HG03060 (cell line): Measurements from ENCODE around the gene CEP83.

ENCODE experiments used
- ATAC-seq: cut with Tn5 transposase; IDR thresholded peaks from one replicate; pipeline ENCODE4 v1.9.1; 2021; ENCODE audit warnings: low read depth, moderate number of reproducible peaks; ENCODE audit not compliant: unreplicated experiment

The CEP83 gene

DNA sequence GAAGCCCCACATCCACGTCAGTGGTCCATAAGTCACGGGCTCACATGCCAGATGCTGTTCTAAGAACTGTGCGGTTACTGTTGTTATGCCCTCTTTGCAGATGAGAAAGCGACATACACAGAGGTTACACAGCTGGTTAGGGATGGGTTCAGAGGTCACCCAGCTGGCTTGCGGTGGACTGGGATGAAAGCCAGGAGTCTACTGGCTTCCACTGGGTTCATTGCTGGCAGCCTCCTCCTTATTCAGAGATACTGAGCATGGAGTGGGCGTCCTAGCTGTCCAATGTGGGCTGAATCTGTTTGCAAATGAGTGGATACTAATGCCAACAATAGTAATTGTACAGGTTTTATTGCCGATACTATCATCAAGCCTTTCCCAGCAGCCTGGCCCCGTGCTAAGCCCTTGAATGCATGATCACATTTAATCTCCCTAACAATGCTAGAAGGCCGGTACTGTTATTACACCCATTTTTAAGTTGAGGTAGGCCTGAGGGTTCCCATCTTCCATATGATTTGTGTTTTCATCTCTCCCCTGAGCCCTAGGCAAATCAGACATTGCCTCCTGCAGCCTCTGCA lies 182.2 kb downstream of the CEP83 start:
- ATAC-seq = no peak

DNA sequence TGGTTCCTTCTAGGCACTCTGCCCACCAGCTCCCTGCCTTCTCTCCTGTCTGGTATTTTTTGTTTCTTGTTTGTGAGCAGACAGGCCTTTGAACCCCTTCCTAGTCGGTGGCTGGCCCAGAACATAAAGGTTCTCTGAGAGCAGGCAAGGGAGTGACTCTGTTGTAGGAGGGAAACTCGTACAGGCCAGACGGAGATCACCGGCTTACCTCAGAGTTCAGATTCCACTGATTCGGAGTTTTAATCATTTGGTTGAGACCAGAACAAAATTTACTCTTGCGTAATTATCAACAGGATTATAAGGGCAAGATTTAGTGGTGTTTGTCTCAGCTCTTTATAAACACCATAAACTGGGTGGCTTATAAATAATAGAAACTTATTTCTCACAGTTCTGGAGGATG lies 182.9 kb downstream of the CEP83 start:
- no peak for ATAC-seq

DNA sequence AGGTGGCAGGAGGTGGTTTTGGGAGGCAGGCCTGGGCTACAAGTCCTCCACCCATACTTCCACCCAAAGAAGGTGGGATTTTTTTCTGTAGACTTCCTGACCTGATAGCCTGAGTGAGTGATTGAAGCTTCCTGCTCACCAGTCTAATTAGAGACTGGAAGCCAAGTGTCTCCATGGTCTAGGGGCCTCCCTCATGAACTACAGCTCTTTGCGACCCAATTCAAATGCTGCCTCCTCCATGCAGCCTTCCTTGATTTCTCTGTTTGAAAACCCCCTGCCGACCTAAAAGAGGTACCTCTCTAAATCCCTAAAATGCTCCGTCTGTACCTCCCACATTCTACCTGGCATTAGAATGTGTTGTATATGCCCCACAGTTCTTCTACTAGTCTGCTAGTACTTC lies 186.4 kb downstream of the CEP83 start:
- no peak for ATAC-seq

DNA sequence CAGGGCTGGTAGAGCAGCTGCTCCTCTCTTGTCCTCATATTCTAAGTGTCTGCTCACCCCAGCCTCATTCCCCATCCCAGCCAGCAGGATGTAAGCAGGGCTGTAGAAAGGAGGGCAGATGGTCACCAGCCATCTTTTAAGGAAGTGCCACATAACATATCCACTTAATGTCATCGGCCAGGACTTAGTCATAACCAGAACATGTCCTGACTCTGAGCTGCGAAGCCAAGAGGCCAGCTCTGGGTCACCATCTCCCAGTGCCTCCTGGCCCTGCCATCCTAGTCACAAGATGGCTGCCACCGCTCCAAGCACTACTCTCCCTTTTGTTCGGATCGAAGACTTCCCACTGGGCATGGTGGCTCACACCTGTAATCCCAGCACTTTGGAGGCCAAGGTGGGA lies 187.4 kb downstream of the CEP83 start:
- ATAC-seq = no peak

DNA sequence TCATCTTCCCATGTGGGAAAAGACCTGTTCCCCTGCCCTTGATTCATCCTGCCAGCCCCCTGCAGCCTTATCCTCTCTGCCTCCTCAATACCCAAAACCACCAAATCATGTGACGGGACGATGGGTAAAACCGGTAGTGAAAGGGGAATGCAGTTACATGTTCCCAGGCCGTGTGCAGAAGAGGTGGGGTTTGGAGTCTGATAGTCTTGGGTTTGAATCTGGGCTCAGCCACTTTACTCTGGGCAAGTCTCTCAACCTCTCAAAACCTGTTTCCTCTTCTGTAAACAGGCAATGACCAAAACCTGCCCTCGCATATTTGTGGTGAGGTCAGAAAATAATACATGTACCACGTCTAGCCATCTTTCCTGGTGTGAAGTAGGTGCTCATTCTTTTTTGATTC lies 188.3 kb downstream of the CEP83 start:
- no peak for ATAC-seq

DNA sequence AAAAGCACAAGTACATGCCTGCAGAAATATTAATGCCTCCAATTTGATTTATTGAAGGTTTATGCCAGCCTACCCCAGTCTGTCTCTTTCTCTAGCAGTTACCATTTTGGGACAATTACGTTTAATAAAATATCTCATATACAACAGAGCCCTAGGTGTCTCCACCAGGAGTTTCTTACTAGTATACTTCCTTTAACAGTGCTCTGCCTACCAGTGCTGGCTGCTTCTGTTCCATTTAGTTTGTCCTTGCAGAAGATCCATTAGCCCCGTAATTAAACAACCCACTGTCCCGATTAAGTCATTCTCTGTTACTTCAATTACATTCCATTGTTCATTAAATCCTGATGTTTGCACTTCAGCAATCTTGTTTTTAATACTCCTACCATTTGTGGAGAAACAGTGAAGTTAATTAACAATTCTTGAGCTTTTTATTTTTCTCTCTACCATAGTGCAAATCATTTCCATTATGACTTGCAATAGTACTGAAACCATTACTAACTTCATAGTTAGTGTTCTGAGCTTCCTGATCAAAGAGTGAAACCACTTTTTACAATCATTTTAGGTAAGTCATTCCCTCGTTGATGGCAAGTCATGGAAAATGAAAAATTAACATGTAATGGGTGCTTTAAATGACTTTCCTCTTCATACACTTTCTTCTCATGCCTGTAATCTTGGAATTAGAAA lies 190.2 kb downstream of the CEP83 start:
- no peak for ATAC-seq

DNA sequence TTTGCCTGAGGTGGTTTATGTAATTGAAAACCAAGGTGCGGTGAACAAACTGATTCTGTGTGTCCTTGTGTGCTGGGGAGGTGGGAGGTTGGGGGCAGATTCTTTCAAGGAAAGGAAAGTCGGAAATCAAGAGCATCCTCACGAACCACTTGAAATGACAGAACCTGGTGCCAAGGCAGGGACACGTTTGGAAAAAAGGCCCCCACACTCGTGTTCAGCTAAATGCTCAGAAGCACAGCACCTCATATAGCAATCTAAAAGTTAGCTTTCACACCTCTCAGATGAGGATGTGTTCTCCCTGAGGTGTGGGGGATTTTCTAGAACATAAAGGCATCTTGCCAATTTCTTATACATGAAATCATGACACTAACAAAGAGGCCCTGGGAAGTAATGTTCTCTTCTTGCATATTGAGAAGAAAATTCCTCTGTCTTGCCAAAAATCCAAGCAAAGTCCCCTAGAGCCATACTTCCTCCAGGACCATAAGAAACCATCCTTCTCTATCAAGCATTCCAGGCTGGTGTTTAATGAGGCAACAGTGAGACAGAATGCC lies 191.7 kb downstream of the CEP83 start:
- no peak for ATAC-seq

DNA sequence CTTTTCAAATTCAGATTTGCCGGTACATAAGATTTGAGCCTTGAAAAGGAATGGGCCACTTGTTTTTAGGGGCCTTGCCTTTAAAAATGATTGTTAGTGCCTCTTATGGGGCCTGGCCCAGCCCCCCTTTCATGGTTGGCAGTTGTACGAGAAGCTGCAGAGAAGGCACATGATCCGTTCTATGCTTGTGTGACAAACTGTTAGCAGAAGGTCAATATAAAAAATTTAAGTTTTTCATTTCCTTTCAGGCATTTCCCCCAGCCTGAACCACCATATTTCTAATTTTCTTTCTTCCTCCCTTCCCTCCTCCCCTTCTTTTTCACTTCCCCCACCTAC lies 192.2 kb downstream of the CEP83 start:
- ATAC-seq = no peak

DNA sequence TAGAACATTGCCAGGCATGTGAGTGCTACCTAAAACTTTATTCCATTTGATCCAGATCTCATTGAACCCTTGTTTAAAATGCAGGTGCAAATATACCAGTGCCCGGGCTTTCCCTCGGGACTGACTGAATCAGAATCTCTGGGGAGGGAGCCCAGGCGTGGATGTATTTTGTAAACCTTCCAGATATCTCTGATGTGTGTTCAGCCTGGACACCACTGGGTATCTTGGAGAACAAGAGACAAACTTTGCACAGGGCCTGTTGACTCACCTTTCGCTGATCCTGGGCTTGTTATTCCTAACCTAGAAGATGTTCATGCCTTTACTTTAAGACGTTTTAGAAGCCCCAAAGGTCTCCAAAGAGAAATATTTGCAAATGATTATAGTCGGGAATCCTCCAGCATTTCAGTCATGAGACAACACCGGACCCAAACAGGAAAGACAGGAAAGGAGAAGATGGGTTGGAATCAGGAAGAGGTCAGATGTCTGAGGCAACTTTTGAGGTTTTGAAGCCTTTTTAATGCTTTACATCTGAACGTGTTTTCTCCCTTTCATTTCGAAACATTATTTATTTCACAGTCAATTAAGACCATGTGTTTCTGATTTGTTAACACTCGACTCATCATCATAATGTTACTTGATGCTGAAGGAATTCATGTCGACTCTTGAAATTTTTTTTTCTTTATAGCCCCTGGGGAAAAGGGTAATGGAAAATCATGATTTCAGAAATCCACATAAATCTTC lies 192.7 kb downstream of the CEP83 start:
- no peak for ATAC-seq

DNA sequence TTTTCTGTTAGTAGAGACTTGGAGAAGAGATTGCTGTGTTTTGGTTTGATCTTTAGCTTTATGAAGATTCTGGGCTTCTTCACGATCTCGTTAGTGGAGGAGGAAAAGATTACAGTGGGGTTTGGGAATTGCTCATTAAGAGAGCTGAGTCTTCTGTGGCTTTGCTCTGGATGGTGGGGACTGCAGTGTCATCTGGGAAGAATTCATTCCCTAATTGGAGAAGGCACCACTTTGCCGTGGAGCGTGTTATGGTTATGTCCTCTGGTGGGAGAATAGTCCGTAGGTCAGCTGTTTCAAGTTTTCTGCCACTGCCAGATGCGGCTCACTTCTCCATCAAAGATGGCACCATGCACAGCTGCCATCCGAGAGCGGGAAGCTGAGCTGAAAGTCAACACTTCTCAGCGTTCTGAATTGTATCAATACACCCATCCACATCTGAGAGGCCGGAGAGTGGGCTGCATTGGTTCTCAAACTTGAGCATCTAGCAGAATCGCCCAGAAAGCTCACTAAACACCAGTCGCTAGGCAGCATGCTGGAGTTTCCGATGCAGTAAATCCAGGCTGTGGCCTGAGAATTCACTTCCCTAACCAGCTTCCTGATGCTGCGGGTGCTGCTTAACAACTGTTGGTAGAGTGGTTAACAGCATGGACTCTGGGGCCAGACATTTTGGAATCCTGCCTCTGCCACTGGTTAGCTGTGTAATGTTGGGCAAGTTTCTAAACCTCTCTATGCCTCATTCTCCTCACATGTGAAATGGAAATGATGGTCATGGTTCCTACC lies 193.5 kb downstream of the CEP83 start:
- no peak for ATAC-seq

DNA sequence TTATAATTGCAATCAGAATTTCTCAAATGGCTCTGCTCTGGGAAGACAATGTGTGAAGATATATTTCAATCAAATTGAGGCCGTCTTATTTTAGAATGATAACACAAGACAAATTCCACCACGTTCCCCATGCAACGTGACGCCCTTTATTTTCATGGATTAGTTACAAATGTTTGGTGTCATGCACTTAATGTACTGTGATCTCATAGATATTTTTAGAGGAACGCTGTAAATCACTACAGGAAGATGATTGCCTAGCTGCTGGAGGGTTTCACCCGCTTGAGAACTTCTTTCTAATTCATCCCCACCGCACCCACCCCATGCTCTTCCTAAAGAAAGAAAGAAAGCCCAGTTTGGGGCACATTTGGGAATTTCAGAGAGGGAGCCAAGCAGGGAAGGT lies 194.1 kb downstream of the CEP83 start:
- no peak for ATAC-seq

DNA sequence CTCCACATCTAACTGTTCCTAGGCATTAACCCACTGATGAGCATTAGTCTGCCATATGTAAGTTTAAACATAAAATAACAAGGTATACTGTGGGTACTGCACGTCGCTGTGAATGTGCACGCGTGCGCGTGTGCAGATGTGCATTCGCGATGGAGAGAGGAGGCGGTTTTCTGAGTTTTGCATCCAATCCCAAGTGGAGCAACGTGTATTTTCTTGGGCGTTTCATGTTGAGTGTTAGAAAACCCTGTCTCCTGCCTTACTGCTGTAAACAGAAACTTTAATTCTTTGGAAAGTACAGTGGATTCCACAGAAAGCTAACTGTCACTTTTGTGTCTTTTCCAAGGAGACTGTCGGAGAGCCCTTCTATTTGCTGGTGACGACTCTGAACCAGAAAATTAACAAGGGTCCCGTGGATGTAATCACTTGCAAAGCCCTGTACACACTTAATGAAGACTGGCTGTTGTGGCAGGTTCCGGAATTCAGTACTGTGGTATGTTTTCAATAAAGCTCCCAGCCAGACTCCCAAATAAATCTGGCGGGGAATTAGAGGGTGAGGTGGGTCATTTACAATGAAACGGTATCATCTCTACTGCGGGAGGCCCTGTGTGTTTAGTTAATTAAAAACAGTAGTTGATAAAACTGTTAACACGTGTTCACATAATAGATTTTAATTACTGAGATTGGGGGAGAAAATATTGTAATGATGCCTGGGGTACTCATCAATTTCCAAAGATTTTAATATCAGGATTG lies 194.8 kb downstream of the CEP83 start:
- no peak for ATAC-seq

DNA sequence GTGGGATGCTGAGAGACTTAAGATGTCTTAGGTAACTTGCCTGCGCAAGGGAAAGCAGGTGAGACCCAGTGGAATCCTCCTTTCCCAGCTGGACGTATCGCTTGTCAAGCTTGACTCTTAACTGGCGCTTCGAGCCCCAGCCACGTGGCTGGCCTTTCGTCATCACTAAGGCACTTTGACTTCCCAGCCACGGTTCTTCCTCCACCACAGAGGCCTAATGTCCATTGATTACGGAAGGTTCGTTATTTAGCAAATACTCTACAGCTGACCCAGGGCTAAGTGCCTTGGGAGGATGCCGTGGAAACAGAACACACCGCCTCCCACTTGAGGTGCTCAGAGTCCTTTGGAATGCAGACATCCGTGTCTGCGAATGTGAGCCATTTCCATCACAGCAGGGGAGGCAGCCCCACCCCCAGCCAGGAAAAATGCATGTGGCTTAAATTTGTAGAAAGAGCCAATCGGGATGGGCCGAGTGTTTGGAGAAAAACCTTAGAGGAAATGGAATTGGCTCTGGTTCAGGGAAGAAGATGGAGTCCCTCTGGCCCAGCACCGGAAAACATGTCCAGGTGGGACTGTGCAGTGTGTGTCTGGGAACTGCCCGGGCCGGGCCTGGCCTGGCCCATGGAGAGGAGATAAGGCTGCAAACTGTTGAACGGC lies 195.6 kb downstream of the CEP83 start:
- ATAC-seq = no peak

DNA sequence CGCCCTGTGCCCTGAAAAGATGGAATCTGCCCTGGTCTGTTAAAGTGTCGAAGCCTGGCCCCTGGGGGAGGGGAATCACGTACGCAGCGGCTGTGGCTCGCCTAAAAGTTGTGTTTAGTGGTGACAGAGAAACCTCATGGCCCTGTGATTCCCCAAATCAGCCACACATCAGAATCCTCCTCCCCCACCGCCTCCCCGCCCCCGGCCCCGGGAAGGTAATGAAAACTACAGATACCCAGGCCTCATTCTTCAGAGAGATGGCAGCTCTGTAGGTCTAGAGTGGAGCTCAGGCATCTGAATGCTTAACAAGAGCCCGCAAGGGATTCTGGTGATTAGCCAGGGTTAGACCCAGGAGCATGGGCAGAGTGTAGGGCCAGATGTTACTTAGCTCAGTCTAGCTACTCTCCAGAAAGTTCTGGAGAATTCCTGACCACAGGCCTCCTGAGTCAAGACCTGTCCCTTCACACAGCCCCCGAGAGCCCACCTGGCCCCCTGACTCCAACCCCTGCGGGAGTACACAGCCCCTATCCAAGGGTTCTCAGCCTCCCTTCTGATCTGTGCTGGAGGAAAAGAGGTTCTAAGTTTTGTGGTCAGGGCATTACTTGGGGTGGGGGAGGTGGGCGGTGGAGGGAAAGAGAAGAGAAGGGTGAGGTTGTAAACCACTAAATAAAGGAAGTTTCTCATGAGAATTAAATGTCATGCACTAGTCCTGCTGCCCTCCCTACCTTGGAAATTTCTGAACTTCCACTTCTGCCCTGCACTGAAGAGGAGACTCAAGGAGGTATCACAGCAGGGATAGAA lies 196.5 kb downstream of the CEP83 start:
- ATAC-seq = peak; percentile 30

DNA sequence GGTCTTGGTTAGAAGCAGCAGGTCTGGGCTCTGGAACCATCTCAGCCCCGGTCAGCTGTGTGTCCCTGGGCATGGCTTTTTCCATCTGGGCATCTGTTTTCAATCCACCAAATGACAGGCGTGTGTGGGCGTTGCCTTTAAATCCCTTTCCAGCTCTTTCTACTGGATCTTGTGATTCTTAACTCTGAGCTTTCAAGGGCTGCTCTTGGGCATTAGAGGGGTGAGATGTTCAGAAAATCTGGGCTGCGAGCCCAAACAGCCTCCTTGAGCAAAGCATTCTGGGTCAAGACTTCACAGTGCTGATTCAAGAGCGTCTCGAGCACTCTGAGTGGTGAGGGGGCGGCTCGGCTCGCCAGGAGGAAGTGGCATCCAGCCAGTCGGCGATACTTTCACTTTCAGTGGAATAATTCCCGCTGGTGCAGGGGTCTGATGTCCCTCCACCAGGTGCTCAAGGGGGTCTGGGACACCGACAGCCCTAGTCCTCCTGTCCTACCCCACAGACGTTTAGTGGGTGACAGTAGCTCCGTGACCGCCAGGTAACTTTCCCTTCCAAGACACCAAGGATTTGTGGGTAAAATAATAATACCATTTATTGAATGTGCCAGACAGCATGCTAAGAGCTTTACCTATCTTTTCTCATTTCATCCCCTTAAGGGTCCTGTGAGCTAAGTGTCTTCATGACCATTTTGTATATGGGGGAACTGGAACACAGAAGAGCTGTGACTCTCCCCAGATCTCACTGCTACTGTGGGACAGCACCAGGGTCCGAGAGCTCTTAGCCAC lies 197.2 kb downstream of the CEP83 start:
- peak; percentile 41 for ATAC-seq

DNA sequence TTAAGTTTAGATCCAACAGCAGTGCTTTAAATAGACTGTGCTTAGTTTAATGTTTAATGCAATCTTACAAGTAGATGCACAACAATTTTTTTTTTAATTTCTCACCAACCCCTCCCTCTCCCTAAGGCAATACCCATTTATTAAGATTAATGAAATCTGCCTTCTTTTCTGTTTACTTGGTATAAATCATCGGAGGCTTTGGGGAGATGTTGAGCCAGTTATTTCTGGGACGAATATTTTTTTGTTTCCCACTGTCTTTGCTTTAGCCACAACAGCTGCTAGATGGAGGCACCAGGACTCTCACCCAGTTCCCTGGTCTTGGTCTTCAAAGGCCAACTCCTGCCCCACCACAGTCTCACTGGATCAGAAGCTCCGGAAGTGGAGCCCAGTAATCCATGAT lies 197.9 kb downstream of the CEP83 start:
- no peak for ATAC-seq

DNA sequence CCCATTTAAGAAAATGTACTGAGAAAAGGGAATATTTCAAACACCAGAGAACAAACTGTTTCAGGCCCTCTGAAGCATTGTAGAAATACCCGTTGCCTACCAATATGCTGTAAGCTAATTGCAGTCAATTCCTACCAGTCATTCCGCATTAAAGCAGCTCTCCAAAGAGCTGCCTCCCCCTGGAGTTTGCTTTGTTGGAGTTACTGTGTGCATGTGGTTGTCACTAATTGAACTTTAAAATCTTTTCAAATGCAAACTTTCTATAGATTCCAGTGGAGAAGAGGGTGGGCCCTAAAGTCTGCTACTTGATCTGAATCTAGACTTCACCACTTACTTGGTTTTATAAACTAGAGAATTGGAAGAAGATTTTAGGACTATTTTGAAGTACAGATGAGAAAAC lies 198.5 kb downstream of the CEP83 start:
- no peak for ATAC-seq

DNA sequence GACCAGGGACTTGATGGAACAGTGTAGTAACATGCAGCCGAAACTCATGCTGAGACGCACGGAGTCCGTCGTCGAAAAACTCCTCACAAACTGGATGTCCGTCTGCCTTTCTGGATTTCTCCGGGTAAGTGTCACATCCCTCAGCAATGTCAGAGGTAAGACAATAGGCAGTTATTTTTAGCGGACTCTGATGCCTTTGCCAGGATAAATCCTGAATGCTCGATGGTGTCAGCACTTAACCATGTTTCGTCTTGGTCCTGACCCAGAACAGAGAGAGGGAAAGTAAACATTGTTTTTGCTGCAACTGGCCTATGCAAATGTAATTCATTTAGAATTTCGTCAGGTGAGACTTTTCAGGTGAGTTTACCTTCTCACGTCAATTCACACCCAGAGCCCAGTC lies 198.9 kb downstream of the CEP83 start:
- no peak for ATAC-seq
